CD4-positive, alpha-beta T cell treated with Interleukin-1 beta for 1 hour (primary cell): ENCODE measurements around the gene RNU5B-1.

Source experiments
- DNase-seq, 2 donors: peaks; one replicate each; pipeline ENCODE4 v3.0.0-alpha.2; 2020 to 2022

RNU5B-1 gene

DNA sequence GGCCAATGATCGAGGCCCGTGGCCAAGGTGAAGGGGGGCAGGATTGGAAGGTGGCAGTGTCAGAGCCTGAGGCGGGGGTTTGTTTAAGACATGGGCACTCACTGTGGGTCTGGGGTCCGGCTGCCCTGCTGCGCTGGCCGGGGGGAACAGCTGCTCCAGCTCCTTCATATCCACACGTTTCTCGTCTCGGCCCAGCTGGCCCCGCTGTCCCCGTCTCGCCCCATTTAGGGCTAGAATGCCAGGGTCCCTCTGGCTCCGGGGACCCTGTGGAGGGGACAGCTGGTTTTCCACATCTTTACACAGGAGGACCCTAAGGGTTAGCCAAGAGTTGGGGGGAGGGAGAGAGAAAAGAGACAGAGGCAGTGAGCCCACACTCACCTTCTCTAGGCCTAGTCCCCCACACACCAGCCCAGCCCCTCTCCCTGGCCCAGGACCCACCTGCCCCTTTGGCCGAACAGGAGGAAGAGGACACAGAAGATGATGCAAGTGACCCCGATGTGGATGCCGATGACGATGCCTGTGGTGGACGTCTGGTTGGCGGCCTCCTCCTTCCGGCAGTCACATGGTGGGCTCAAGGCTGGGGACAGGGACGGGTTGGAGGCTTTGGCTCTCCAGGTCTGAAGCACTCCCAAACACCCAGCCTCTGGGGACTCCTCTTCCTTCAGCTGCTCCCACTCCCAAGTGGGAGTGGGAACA lies 25.0 kb downstream of the RNU5B-1 start:
- no peak for DNase-seq

DNA sequence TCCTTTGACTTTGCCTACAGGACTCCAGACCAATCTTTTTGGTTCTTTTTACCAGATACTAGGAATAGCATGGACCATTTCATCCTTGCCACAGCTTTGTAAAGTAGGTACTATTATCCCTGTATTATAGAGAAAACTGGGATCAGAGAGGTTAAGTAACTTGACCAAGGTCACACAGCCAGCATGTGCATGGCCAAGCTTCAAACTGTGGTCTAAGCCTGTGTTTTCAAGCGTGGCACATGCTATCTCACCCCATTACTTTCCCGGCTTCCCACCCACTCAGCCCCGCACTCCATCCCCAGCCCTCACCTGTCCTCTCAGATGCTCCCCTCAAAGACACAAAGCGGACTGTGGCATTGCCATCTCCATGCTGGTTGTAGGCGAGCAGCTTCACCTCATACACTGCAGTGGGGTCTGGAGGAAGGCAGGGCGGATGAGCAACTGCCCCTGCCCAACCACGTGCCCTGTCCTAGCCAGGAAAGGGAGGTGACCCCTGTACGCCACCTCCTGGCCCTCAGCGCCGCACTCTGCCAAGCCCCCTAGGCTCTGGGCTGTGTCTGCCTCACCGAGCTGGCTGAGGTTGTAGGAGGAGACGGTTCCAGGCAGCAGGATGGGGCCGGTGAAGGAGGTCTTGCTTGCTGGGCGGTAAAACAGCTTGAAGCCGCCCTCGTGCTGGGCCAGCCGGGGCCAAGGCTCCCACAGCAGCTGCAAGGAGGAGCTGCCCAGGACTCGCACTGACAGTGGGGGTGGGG lies 25.7 kb downstream of the RNU5B-1 start:
- no peak for DNase-seq

DNA sequence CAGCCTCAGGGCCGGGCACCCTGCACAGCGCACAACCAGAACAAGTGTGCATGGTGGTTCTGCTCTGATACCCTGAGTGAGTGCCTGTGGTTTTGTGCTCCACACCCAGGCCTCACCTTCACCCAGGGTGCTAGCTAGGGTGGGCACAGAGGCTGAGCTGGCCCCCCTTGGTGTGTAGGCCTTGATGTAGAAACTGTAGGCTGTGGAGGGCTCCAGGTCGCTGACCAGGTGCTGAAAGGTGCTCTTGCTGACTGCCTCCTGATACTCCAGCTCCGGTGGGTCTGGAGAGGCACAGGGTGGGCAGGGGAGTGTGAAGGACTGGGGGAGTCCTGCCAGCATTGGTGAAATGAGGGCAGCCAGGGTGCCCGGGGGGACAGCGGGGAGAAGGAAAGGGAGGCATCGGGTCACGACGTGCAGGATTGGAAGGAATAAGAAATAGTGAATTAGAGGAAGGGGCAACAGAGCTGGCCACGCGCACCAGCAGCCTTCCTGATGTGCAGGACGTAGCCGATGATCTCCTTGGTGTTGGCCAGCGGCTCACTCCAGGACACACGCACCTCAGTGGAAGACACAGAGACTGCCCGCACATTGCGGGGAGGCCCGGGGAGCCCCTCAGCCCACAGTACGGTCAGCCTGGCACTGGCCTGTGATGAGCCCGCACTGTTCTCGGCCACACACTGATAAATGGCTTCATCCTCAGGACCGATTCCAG lies 26.6 kb downstream of the RNU5B-1 start:
- no peak for DNase-seq

DNA sequence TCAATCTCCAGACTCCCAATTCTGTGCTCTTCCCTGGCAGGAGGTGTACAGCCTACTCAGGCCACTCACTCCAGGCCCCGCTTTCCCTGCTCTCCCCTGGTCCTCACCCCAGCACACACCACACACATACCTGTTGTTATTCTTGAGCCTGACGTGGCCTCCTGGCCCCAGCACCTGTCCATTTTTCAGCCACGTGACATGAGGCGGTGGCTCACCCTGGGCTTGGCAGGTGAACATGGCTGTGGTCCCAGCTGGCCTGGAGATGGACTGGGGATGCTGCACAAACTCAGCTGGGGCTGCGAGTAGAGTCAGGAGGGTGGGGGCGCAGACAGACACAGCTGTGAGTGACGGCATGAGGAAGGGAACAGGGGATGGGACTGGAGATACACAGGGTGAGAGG lies 27.3 kb downstream of the RNU5B-1 start:
- DNase-seq, result no peak

DNA sequence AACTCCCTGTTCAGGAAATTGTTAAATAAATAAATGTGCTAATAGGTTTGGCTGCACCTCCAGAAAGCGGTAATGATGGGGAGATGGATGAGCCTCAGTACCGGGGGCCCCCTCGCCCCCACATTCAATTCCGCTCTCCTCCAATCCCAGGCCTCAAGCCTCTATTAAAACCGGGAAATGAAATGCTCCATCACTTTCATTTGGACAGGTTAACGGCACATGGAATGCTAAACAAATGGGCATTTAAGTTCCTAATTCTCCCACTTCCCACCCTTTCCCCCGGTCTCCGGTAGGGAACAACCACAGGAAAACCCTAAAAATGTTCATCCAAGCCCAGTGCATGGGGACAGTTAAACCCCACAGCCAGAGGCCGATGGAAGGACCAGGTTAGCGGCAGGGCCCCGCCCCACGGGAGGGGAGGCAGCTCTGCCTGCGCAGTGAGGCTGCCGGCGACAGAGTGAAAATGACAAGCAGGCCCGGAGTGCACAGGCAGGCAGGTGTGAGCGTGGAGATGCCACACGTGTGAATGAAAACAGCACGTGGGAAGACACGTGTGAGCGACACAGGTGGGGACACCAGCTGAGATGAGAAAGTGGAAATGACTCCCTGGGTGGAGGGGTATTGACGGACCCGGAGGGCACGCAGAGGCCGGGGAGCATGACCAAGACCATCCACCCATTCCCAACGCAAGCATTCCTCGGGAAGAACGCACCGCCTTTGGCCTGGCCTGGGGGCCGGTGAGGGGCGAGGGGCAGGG lies 28.1 kb downstream of the RNU5B-1 start:
- DNase-seq, result no peak

DNA sequence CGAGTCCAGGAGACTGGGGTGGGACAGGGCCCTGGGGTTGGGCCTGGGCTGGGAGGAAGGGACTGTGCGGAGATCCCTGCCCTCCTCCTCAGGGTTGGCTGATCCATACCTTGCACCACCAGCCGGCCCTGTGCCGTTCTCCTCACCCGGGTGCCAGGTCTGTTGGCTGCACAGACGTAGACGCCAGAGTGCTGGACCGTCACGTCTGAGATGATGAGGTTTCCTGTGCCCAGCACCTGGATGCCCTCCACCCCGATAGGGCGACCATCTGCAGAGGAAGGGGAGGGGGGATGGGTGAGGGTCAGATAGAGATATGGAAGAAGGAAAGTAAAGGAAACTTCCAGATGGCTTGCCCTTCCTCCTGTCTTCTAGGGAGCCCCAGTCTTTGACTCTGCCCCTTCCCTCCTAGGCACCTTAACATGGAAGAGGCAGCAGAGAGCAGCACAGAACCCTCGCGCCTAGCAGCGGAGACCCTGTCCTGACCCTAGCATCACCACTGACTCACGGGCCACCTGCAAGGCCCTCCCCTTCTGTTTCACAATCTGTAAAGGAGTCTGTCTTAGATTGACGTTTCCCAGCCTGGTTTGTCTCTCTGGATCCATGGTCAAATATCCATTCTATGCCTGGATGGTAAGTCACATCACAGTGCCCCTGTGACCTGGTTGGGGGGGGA lies 28.8 kb downstream of the RNU5B-1 start:
- no peak for DNase-seq

DNA sequence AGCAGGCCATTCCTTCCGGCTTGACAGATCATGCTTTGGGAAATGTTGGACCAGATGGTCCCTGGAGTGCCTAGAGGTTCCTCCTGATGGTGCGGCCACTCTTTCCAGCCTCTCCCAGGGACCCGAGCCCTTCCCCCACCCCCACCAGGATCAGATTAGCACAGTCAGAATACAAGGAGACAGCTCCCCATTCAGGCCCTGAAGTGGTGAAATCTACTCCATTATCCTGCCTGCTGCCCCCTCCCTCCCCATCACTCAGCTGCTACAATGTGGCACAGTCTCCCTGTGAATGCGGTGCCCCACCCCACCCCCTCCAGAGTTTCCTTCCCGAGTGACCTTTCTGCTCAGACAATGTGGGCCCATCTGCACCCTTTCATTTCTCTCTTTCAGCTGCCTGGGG lies 29.4 kb downstream of the RNU5B-1 start:
- DNase-seq, result no peak

DNA sequence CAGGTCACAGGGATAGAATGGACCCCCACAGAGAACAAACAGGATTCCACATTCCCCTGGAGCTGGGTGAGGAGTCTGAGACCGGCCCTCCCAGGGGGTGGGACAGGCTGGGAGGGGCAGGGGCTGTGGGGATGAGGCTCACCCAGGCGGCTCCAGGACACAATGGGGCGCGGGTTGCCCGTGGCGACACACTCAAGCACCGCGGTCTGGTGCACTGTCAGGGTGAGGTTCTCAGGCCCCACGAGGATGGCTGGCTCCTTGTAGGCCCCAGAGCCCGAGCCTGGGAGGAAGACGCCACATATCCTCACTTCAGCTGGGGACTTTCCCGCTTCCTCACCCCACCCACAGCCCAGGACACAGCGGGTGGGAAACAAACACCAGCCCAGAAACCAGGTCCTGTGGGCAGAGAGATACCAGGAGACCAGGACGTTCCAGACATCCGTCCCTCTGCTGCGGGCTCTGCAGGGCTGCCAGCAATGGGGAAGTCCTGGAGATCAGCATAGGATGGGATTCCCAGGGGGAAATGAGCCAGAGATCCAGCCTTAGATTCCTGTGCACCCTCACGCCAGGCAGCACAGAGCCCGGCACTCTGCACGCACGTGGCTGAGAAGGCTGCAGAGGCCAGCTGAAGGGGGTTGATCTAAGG lies 30.2 kb downstream of the RNU5B-1 start:
- DNase-seq, result no peak

DNA sequence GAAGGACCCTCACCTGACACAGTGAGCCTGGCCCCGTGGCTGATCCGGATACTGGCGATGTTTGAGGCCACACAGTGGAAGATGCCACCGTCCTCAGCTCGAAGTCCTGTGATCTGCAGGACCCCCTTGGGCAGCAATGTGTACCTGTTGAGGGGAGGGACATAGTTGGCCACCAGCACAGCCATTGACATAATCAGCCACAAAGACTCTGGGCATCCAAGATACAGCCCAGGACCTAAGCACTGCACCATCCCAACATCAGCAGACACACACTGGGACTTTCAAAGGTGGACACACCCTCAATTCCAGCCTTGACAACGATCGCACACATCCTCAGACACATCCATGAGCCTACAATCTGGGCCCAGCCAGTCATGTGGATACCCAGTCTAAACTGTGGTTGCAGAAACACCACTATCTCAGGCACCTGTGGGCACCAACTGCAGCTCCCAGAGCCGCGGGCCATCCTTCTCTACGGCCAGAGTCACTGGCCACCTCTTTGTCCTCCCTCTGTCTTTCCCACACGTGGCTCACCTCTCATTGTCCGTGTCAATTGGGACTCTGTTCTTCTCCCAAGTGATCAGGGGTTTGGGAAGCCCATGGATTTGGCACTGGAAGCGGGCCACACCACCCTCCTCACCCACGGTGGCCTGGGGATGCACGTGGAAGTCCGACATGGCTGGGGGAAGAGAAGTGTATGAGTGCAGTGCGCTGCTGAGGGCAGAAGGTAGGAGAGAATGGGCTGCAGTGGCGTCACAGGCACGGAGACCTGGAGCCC lies 31.0 kb downstream of the RNU5B-1 start:
- no peak for DNase-seq

DNA sequence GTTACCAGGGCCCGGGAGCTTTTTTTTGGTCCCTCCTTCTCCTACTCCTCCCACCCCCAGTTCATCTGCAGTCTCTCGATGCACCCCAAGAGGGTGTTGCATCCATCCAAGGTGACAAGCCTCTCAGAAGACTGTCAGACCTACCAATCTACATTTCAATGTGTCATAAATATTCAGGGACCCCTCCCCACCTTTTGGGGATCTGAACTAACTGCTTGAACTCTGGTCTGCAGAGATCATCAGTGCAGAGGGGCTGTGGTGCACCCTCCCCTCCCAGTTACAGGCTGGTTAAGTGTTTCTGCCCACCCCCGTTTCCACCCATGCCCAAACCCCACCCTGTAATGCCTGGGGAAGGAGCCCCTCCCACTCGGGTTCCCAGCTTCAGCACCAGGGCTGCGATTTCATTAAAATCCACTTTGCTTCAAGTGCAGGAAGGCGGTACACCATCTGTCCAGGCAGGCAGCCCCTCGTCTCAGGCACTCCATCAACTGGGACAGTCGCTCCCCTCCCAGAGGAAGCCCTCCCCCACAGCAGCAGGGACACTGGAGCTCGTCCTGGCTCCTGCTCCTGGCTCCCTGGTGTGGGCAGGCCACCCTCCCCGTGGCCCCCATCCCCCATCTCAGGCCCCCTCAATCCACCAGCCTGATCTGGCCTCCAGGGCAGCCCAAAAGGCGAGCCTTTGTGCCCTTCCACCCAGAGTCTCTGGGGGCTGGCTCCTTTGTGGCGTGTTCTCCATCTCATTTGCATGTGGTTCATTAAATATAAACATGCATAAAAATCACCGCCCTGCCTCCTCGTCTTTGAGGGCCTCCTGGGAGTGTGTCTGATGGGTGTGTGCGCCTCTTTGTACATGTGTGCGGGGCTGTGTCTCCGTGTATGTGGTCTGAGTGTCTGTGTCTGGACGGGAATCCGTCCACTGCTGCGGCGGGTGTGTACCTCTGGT lies 32.3 kb downstream of the RNU5B-1 start:
- no peak for DNase-seq

DNA sequence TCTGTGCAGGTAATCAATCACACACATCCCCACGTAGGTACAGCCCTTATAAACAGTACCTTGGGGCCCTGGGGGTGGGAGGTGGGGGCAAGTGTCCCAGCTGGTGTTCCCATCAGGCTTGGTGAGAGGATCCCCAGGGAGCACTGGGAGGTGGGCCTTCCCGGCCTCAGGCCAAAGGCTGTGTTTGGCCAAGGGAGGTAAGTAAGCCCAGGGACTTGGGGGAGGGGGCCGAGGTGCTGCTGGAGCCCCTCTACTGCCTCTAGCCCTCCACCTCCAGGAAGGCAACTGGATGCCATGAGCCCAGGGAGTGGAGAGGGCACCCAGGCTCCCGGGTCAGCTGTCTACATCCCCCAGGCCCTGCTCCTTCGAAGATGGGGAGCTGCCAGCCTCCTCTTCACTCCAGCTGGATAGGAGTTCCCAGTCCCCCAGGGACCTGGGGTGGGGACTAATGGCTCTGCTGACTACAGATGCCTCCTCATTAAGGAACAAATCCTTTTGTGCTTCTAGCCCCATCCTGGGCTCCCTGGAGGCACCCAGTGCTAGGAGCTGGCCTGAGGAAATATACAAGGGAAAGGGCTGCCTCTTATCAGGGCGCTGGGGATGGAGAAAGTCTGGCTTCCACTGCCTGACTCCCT lies 33.1 kb downstream of the RNU5B-1 start:
- DNase-seq, result no peak

DNA sequence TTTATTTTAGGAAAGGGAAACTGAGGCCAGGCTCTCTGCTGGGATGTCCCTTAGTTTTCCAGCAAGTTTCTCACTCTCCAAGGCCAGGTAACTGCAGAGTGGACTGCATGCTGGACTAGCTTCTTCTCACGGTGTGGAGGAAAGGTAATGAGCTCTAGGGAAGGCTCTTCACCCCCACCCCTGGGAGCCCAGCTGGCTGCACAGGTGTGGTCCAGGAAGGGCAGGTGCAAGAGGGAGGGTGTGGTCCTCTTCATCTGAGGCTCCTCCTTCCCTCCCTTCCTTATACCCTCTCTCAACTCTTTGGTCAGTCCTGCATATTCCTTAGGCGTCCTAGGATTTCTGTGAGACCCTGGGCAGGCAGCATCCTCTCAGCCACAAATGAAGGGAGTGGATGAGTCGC lies 33.9 kb downstream of the RNU5B-1 start:
- no peak for DNase-seq

DNA sequence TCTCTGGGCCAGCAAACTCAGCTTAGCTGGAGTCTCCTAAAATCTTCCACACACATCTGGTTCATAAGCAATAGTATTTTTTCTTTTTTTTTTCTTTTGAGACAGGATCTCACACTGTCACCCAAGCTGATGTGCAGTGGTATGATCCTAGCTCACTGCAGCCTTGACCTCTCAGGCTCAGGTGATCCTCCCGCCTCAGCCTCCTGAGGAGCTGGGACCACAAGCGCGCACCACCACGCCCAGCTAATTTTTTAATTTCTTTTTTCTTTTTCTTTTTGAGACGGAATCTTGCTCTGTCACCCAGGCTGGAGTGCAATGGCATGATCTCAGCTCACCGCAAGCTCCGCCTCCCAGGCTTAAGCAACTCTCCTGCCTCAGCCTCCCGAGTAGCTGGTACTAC lies 34.3 kb downstream of the RNU5B-1 start:
- DNase-seq, result no peak

DNA sequence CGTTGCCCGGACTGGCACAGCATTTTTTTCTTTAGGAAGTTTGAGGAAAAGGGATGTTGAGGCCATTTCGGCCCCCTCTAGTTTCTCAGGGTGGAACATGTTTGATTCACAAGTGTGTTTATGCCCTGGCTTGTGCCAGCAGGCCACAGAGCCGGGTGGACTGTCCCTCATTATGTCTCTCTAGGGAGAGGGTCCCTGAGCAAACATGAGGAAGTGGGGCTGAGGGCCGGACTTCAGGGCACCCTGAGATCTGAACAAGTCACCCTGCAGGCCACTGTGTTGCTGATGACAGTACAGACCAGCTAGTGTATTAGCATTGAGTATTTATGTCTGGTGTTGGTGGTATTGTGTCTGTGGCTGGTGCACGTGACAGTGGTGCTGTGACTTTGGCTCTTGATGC lies 34.9 kb downstream of the RNU5B-1 start:
- DNase-seq, result no peak

DNA sequence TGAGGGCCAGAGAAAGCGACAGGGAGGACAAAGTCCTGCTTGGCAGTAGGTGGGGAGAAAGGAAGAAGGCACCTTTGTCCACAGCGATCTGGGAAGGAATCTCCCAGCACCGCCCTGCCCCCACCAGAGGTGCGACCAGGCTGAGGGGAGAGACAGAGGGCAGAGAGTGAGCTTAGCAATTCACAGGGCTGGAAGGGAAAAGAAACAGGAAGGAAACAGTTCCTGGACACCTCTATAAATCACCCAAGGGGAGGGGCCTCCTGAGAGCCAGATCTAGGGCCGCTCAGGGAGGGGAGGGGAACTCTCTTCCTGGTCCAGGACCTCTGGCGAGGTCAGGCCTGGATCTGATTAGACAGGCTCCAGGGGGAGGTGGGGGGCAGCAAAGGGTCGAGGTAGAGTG lies 35.4 kb downstream of the RNU5B-1 start:
- no peak for DNase-seq

DNA sequence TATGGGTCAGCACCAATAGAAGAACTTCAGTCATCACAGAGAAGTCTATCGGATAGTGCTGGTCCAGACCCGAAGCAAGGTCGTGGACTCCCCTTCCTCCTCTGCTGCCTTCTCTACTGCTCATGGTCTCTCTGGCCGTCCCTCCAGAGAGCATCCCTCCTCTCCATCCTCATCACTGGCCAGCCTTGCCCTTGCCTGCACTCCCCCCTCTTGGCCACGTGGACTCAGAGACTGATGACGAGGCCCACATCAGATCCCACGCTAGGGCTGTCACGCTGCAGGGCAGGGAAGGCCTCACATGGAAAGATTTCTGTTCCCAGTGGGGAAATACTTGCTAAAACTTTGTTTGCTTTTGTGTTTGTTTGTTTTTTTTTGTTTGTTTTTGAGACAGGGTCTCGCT lies 38.0 kb downstream of the RNU5B-1 start:
- DNase-seq, result no peak

DNA sequence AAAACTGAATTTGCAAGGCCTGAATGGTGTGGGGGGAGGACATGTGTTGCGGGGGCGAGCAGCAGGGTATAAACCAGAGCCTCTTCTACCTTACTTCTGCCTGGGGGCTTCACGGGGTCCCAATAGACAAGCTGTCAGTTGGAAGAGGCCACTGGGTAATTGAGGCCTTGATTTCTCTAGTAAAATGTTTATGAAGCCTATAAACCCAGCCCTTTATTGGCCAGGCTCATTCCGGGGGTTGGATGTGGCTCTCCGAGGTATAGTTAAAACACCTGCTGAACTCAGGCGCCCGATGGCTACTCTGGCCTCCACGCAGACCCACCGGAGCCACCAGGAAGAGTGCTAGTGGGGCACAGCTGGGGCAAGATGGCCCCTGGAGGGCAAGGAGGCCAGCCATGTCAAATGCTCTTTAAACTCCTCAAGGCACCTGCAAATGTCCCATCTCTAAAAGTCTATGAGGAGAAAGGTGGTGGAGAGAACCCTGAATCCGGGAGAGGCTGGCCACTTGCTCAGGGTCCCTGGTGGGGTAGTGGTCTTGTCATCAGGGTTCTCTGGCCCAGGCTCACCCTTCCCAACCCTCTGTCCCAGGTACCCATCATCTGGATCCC lies 39.0 kb downstream of the RNU5B-1 start:
- DNase-seq, result no peak

DNA sequence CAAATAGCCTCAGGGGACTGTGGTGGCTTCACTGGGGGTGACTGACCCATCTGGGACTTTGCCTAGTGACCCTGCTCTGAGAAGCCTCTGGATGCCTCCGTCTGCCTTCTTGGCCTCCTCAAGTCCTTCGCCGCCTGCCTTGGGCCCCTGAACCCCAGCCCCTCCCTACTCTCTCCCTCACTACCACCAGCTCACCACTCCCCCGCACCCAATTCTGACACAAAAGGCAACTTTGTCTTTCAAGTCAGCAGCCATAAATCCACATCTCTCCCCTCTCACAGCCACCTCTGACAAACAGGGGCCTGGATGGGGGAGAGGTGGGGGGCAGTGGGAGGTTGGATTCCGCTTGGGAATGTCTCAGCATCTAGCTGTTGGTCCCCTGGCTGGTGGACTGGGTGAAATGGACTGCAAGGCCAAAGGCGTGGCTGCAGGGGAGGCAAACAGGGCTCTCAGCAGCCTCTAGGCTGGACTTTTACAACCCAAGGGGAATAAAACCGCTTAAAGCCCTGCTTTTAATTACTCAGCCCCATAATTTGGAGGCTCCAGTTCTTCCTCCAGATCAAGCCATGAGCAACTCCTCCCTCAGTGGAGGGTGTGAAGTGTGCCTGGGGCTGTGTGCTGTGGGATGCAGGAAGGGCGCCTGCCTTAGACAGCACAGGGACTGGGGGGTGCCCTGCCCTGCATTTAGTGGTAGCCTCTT lies 39.9 kb downstream of the RNU5B-1 start:
- no peak for DNase-seq

DNA sequence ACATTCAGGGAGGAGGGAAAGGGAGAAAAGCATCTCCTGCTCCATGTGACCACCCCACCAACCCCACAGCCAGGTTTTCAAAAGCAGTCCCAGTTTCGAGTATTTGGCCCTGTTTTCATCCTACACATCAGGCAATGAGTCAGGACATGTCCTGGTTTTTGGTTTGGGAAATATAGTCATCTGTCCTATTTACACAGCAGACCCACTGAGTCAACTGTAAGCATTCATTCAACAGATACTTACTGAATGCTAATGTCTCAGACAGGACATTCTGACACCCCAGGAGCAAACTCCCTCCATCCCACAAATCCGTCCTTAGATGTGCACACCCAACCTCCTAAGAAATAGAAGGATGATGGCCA lies 40.4 kb downstream of the RNU5B-1 start:
- no peak for DNase-seq
